Upper lobe of right lung (tissue), 1 donor: ENCODE data around the gene PIGQ. TPM values are rescaled to one million over a fixed set of nuclear protein-coding genes. Genes with fewer than 3 reads are reported as not detected.
"Not testable (repeated sequence)": the region's sequence is repeated elsewhere in the genome, so short reads cannot be mapped to it uniquely, and the experiment has no call there.

Source experiments
- ATAC-seq: fragments of 200-7000 bp; cut with Tn5 transposase; one replicate; pipeline ENCODE4 v1.9.1; 2020; ENCODE audit warnings: mild to moderate bottlenecking, moderate library complexity
- DNase-seq: peaks from one replicate; pipeline ENCODE4 v3.0.0-alpha.2; 2020
- H3K27ac ChIP-seq: fragments of 200-600 bp; one replicate; pipeline ENCODE4 v1.8.0; 2022
- H3K27me3 ChIP-seq: fragments of 200-600 bp; one replicate; pipeline ENCODE4 v1.8.0; 2022; ENCODE audit warnings: mild to moderate bottlenecking
- H3K36me3 ChIP-seq: fragments of 200-600 bp; one replicate; pipeline ENCODE4 v1.8.0; 2022
- H3K4me1 ChIP-seq: fragments of 200-600 bp; one replicate; pipeline ENCODE4 v1.8.0; 2022
- H3K4me3 ChIP-seq: fragments of 200-600 bp; one replicate; pipeline ENCODE4 v1.8.0; 2022; ENCODE audit warnings: mild to moderate bottlenecking
- H3K9me3 ChIP-seq: fragments of 200-600 bp; one replicate; pipeline ENCODE4 v1.8.0; 2022
- intact Hi-C: fragments of 100-400 bp; cut with DNase I; formaldehyde crosslinking; loops from one replicate; pipeline ENCODE4 v1.11.0; 2022
- total RNA-seq: library from RNA; stranded (reverse); fragmentation: NEBNext Ultra II Directional; extraction: Animal tissue kit (Norgen Biotek cat#: 25700); gene quantifications from one replicate; pipeline ENCODE4 v1.2.1, GENCODE V29; 2021
- TF ChIP-seq, protein P1 (sequence below): fragments of 200-600 bp; IDR thresholded peaks from one replicate; pipeline ENCODE4 v1.8.0; 2022; ENCODE audit warnings: antibody characterized with exemption
- donor health status: DM: no; HTN: yes; CAD: no; lungs with severe emphysema.

Gene PIGQ
- total RNA-seq, 1 donor from 2014 or later: 59.4 TPM

GRCh38 chr16:595942-596735 lies 26.4 kb downstream of the PIGQ start:
- no peaks in the 10 kb centered on the region for H3K9me3 ChIP-seq
- peaks cover 34% of the 10 kb centered on the region for H3K4me1 ChIP-seq
- H3K4me3 ChIP-seq: no peak overlapping the region
- H3K36me3 ChIP-seq: peaks cover 7% of the 10 kb centered on the region
- ATAC-seq: no peak
- DNase-seq: no peak
- intact Hi-C loops: no loop called here
- H3K27me3 ChIP-seq: no peaks in the 10 kb centered on the region
- TF ChIP-seq, protein P1, sequence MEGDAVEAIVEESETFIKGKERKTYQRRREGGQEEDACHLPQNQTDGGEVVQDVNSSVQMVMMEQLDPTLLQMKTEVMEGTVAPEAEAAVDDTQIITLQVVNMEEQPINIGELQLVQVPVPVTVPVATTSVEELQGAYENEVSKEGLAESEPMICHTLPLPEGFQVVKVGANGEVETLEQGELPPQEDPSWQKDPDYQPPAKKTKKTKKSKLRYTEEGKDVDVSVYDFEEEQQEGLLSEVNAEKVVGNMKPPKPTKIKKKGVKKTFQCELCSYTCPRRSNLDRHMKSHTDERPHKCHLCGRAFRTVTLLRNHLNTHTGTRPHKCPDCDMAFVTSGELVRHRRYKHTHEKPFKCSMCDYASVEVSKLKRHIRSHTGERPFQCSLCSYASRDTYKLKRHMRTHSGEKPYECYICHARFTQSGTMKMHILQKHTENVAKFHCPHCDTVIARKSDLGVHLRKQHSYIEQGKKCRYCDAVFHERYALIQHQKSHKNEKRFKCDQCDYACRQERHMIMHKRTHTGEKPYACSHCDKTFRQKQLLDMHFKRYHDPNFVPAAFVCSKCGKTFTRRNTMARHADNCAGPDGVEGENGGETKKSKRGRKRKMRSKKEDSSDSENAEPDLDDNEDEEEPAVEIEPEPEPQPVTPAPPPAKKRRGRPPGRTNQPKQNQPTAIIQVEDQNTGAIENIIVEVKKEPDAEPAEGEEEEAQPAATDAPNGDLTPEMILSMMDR: no peak
- no peak overlapping the region for H3K27ac ChIP-seq

GRCh38 chr16:596736-597060 lies 26.9 kb downstream of the PIGQ start:
- intact Hi-C loops: no loop called here
- Histone ChIP-seq H3K4me3 (no peak overlapping the region), H3K27me3 (no peaks in the 10 kb centered on the region), H3K27ac (no peak overlapping the region), H3K36me3 (peaks cover 10% of the 10 kb centered on the region), H3K9me3 (no peaks in the 10 kb centered on the region), H3K4me1 (peaks cover 29% of the 10 kb centered on the region)
- DNase-seq (no peak), ATAC-seq (no peak)
- TF ChIP-seq, protein P1: no peak

DNA sequence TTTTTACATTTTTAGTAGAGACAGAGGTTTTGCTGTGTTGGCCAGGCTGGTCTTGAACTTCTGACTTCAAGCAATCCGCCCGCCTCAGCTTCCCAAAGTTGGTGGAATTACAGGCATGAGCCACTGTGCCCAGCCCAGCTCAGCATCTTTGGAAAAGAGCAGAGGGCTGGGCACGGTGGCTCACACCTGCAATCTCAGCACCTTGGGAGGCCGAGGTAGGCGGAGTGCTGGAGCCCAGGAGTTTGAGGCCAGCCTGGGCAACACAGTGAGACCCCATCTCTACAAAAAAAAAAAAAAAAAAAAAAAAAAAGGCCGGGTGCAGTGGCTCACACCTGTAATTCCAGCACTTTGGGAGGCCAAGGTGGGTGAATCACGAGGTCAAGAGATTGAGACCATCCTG lies 27.9 kb downstream of the PIGQ start:
- H3K27me3 ChIP-seq, DNase-seq, H3K9me3 ChIP-seq, ATAC-seq, H3K4me3 ChIP-seq, H3K27ac ChIP-seq, intact Hi-C loops: not testable (repeated sequence)
- peaks cover 19% of the 10 kb centered on the region for H3K4me1 ChIP-seq
- peaks cover 10% of the 10 kb centered on the region for H3K36me3 ChIP-seq

DNA sequence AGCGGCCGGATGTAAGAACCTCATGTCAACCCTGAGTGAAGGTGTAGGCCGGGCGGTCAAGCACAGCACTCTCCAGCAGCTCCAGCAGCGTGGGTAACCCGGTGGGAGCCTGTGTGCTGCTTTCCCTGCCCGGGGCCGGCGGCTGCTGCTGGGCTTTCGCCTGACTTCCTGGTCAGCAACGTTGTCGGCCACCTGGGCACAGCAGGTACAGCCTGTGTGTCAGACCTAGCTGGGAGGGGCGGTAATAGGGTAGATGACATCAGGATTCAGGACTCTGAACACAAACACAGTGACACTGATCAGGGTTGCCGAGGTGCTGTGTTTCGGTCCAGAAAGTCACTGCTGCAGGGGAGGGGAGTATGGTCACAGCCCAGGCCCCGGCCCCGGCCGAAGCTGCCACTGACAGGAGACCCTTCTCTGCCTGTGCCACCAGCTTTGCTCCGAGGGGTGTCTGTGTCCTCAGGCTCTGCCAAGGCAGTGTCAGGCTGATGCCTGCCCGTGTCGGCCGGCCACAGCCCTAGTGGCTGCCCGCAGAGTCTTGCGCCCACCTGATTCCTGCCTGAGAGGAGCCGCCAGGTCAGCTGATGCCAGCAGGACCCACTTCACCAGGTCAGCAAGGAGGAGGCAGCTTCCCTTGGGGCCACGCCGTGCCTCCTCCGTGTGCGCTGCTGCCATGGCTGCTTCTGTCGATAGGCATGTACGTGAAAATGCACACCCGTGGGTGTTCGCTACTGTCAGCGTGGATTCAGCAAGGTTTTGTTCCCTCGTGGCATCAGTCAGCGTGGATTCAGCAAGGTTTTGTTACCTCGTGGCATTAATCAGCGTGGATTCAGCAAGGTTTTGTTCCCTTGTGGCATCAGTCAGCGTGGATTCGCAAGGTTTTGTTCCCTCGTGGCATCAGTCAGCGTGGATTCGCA lies 29.3 kb downstream of the PIGQ start:
- Histone ChIP-seq H3K27ac (no peak overlapping the region), H3K9me3 (no peaks in the 10 kb centered on the region), H3K36me3 (peaks cover 10% of the 10 kb centered on the region), H3K4me3 (no peak overlapping the region), H3K4me1 (peaks cover 5% of the 10 kb centered on the region), H3K27me3 (no peaks in the 10 kb centered on the region)
- no peak for ATAC-seq
- intact Hi-C loops: no loop called here
- TF ChIP-seq, protein P1: no peak
- no peak for DNase-seq

GRCh38 chr16:600781-601180 lies 31.0 kb downstream of the PIGQ start:
- Histone ChIP-seq H3K4me3 (no peak overlapping the region), H3K27ac (no peak overlapping the region), H3K27me3 (no peaks in the 10 kb centered on the region), H3K4me1 (no peaks in the 10 kb centered on the region), H3K36me3 (peaks cover 10% of the 10 kb centered on the region), H3K9me3 (no peaks in the 10 kb centered on the region)
- ATAC-seq: no peak
- TF ChIP-seq, protein P1: no peak
- DNase-seq: no peak
- intact Hi-C loops: no loop called here

- Histone ChIP-seq H3K27me3 (no peaks in the 10 kb centered on the region), H3K4me3 (no peak overlapping the region), H3K9me3 (no peaks in the 10 kb centered on the region), H3K36me3 (peaks cover 10% of the 10 kb centered on the region), H3K4me1 (no peaks in the 10 kb centered on the region), H3K27ac (no peak overlapping the region)
- ATAC-seq (no peak), DNase-seq (no peak)
- intact Hi-C loops: no loop called here
- TF ChIP-seq, protein P1: no peak
These were observed 34.2 kb downstream of the PIGQ start for GRCh38 chr16:603933-604332.
